GM12875 (cell line): Measurements from ENCODE around the gene KIF20B.

Source experiments
- H3K4me3 ChIP-seq: one replicate; pipeline ENCODE4 v1.5.1; 2011; ENCODE audit warnings: low read depth, low read length, control low read depth
- CTCF ChIP-seq: IDR thresholded peaks from 2 replicates; pipeline ENCODE4 v1.5.1; 2011; ENCODE audit warnings: low read depth, mild to moderate bottlenecking, control low read depth, inconsistent platforms, low read length, moderate library complexity, borderline replicate concordance; ENCODE audit not compliant: insufficient read depth

The KIF20B gene

DNA sequence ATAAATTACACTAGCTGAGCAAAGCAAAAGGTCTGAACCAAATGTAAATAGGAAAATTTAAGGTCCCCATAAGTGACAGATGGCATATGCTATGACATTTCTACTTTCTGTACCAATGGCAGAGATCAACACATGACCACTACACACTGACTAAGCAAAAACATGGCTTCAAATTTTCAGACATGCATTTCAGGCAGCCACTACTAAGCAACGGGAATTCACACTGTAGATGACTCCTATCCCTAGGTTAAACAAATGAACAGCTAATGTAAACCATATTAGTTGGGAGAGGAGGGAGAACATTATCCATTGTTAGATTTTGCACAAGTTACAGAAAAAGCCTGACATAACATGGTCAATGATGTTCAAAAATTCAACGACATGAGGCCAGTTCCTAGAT lies 11.4 kb upstream of the KIF20B start:
- H3K4me3 ChIP-seq, result no peak overlapping the region
- no peak for TF ChIP-seq CTCF

DNA sequence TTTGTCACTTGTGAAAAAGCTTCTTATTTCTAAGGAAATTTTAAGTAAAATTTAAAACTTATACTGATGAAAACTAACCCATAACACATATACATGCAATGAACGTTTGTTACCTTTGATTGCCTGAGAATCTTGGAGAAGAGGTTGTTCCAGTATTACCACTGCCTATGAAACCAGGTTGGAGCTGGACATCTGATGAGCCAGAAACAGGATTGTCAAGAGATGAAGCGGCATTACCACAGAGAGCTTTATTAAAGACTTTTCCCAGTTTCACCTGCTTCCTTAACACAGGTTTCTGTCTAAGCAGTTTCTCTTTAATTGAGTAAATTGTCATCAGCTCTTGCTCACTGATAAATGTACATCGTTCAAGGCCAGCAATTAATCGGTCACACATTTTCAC lies 9.0 kb upstream of the KIF20B start:
- no peak for TF ChIP-seq CTCF

GRCh38 chr10:89693176-89693575 lies 8.2 kb upstream of the KIF20B start:
- no peak overlapping the region for H3K4me3 ChIP-seq
- no peak for TF ChIP-seq CTCF

More for the DNA sequence above, 9.0 kb upstream of the KIF20B start:
- no peak overlapping the region for H3K4me3 ChIP-seq

GRCh38 chr10:89695307-89695706 lies 6.1 kb upstream of the KIF20B start:
- no peak for TF ChIP-seq CTCF
- no peak overlapping the region for H3K4me3 ChIP-seq

GRCh38 chr10:89697946-89698345 lies 3.4 kb upstream of the KIF20B start:
- TF ChIP-seq CTCF, result no peak
- H3K4me3 ChIP-seq, result no peak overlapping the region

DNA sequence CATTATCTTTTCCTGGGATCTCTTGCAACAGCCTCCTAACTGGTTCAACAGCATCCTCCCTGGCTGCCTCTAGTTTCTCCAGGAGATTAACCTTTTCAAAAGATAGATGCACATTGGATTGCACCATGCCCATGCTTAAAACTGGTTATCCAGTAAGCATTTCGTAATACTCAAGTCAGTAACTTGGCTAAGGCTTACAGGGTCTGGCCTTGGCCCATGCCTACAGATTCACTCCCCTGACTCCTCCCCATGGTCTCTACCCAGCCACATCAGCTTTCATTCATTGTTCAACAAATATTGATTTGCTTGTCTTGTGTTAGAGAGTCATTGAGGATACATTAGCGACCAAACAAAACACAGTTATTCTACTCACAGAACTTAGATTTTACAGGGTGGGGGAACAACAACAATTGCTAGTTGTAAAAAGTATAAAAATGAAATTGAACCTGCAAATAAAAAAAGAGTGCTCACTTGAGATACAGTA lies 1.8 kb upstream of the KIF20B start:
- no peak for TF ChIP-seq CTCF
- no peak overlapping the region for H3K4me3 ChIP-seq

DNA sequence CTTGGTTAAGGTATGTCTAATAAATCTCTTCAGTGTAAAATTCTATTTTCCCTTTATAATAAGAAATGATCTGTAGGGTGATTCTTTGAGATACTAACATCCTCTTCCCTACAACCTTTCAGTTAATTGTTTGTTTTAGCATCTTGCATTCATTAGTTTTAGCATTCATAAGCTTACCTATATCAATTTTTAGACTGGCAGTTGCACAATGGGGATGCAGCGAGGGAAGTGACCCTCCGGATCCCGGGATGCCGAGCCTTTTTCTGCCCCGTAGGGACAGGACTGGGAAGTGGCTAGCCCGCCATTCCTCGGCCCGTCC lies 508 bp upstream of the KIF20B start:
- no peak for TF ChIP-seq CTCF

More for the DNA sequence above, 508 bp upstream of the KIF20B start:
- peak overlapping the region; percentile 66 for H3K4me3 ChIP-seq
